Stimulated activated CD8-positive, alpha-beta memory T cell treated with anti-CD3 and anti-CD28 coated beads, Interleukin-4, amount 100 ng/mL, for 4 hours (primary cell): ENCODE measurements around the gene TECTB.

ENCODE experiments used
- DNase-seq, 2 donors: peaks; one replicate each; pipeline ENCODE4 v3.0.0-alpha.2; 2020; ENCODE audit warnings: low read depth in 2 of 2, low spot score in 1 of 2

The TECTB gene

GRCh38 chr10:112345743-112346142 is 62.5 kb downstream of the TECTB start:
- no peak for DNase-seq

- DNase-seq: no peak
These were observed 63.6 kb downstream of the TECTB start for GRCh38 chr10:112346774-112347173.

GRCh38 chr10:112347709-112348671 is 64.8 kb downstream of the TECTB start:
- no peak for DNase-seq

- no peak for DNase-seq
These were observed 65.6 kb downstream of the TECTB start for GRCh38 chr10:112348759-112349158.

- no peak for DNase-seq
These were observed 66.4 kb downstream of the TECTB start for GRCh38 chr10:112349521-112350085.

- no peak for DNase-seq
These were observed 67.9 kb downstream of the TECTB start for GRCh38 chr10:112351146-112351545.

GRCh38 chr10:112352044-112352443 is 68.8 kb downstream of the TECTB start:
- DNase-seq: no peak

- DNase-seq: no peak
These were observed 69.8 kb downstream of the TECTB start for GRCh38 chr10:112353046-112353445.
